ENCODE results near the gene NENF.

The NENF gene

GRCh38 chr1:212487286-212487685, 54.6 kb downstream of the NENF start:
- CTCF ChIA-PET, result interaction anchor here (1.1 kb wide), 1 partner anchor 110 kb away, joined by 4 read pairs; no protein-coding TSS in a partner anchor
- TF ChIP-seq FOXM1 (IDR thresholded peaks at IDR 0.05; ENCODE audit: borderline replicate concordance) (no peak), ELF4 (IDR thresholded peaks at IDR 0.05) (no peak), ZNF384 (IDR thresholded peaks at IDR 0.05) (no peak)
- no peak for DNase-seq (ENCODE audit: extremely low spot score)
- POLR2A ChIA-PET, result no interaction called here

GRCh38 chr1:212487774-212488435, 55.2 kb downstream of the NENF start:
- ChIA-PET CTCF (interaction anchor here (0.6 to 1.5 kb wide), 3 partner anchors 11 to 109 kb away, joined by 3 to 8 read pairs (median 4); no protein-coding TSS in a partner anchor), POLR2A (interaction anchor here (0.6 to 1.6 kb wide), 3 partner anchors 9 to 120 kb away, joined by 4 to 18 read pairs (median 8); partner anchors contain the start of gene ATF3)
- DNase-seq (ENCODE audit: extremely low spot score), result no peak
- TF ChIP-seq HDGF (IDR thresholded peaks at IDR 0.05; ENCODE audit: borderline replicate concordance) (no peak), FOXM1 (IDR thresholded peaks at IDR 0.05; ENCODE audit: borderline replicate concordance) (no peak), NFRKB (IDR thresholded peaks at IDR 0.05) (no peak), FOXA1 (IDR thresholded peaks at IDR 0.05) (no peak)

GRCh38 chr1:212488436-212489283, 55.9 kb downstream of the NENF start:
- TF ChIP-seq, protein P1, sequence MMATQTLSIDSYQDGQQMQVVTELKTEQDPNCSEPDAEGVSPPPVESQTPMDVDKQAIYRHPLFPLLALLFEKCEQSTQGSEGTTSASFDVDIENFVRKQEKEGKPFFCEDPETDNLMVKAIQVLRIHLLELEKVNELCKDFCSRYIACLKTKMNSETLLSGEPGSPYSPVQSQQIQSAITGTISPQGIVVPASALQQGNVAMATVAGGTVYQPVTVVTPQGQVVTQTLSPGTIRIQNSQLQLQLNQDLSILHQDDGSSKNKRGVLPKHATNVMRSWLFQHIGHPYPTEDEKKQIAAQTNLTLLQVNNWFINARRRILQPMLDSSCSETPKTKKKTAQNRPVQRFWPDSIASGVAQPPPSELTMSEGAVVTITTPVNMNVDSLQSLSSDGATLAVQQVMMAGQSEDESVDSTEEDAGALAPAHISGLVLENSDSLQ (IDR thresholded peaks at IDR 0.05), result peak; percentile 58; the same call in 1 of the 2 replicates
- TF ChIP-seq FOXK2 (IDR thresholded peaks at IDR 0.05), result no peak
- TF ChIP-seq CTBP1 (IDR thresholded peaks at IDR 0.05; ENCODE audit: borderline replicate concordance), result no peak
- no peak for DNase-seq (ENCODE audit: extremely low spot score)
- CTCF ChIA-PET, result interaction anchor here (0.6 to 1.5 kb wide), 3 partner anchors 11 to 108 kb away, joined by 3 to 8 read pairs (median 4); no protein-coding TSS in a partner anchor
- POLR2A ChIA-PET, result interaction anchor here (0.6 to 1.6 kb wide), 4 partner anchors 9 to 119 kb away, joined by 4 to 18 read pairs (median 6); partner anchors contain the start of gene ATF3

GRCh38 chr1:212489284-212489859, 56.7 kb downstream of the NENF start:
- DNase-seq (ENCODE audit: extremely low spot score), result no peak
- TF ChIP-seq LEF1 (IDR thresholded peaks at IDR 0.05; ENCODE audit: borderline replicate concordance), result no peak
- TF ChIP-seq ELF4 (IDR thresholded peaks at IDR 0.05), result no peak
- TF ChIP-seq L3MBTL2 (conservative IDR thresholded peaks at IDR 0.05), result no peak
- TF ChIP-seq, protein P1 (IDR thresholded peaks at IDR 0.05), result no peak
- TF ChIP-seq SUZ12 (IDR thresholded peaks at IDR 0.05), result no peak
- TF ChIP-seq ZNF384 (IDR thresholded peaks at IDR 0.05), result no peak
- CTCF ChIA-PET, result interaction anchor here (1.5 kb wide), 1 partner anchor 12 kb away, joined by 8 read pairs; no protein-coding TSS in a partner anchor
- POLR2A ChIA-PET, result interaction anchor here (0.9 to 1.6 kb wide), 3 partner anchors 69 to 119 kb away, joined by 4 to 18 read pairs (median 8); partner anchors contain the start of gene ATF3

DNA sequence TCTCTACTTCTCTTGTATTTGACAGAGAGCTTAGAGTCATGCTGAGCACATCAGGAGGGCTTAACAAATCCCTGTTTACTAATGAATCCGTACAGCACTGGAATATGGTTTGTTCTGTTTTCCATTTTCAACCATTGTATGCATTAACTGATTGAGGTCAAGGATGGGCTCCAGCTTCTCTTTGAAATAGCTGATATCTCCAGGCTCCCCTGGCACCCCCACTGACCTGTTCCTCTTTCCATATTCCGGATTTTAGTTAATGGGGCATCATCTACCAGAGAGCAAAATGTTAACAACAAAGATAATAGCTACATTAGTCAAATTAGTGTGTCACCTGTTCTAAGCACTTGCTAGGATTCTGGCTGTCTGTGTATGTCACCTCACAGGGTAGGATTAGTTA, 57.6 kb downstream of the NENF start:
- DNase-seq (ENCODE audit: extremely low spot score), result no peak
- ChIA-PET CTCF (no interaction called here), POLR2A (interaction anchor here (0.9 kb wide), 1 partner anchor 118 kb away, joined by 4 read pairs; the partner anchor contains the start of gene ATF3)
- TF ChIP-seq SP1 (IDR thresholded peaks at IDR 0.05) (no peak), SUZ12 (IDR thresholded peaks at IDR 0.05) (no peak), ARNT (IDR thresholded peaks at IDR 0.05) (no peak), TARDBP (IDR thresholded peaks at IDR 0.05) (no peak), CTBP1 (IDR thresholded peaks at IDR 0.05; ENCODE audit: borderline replicate concordance) (no peak)

- ChIA-PET POLR2A (no interaction called here), CTCF (interaction anchor here (1.6 kb wide), 1 partner anchor 14 kb away, joined by 4 read pairs; no protein-coding TSS in a partner anchor)
- TF ChIP-seq SP1 (IDR thresholded peaks at IDR 0.05) (no peak), NFRKB (IDR thresholded peaks at IDR 0.05) (no peak)
- DNase-seq (ENCODE audit: extremely low spot score), result no peak
Observed at GRCh38 chr1:212491454-212491853, 58.7 kb downstream of the NENF start.

Measured in HEK293T (cell line).